Stomach smooth muscle (tissue), 2 donors: ENCODE results near the gene DIP2B.

Source experiments
- H3K27ac ChIP-seq: one replicate; pipeline ENCODE4 v1.7.0; 2013; ENCODE audit warnings: mild to moderate bottlenecking, low read length, inconsistent platforms
- H3K27me3 ChIP-seq, 2 donors: one replicate each; pipeline ENCODE4 v1.7.0; 2013; ENCODE audit warnings: low read length in 2 of 2; ENCODE audit not compliant: insufficient read depth in 2 of 2, control insufficient read depth in 1 of 2
- H3K36me3 ChIP-seq, 2 donors: one replicate each; pipeline ENCODE4 v1.7.0; 2013; ENCODE audit warnings: low read length in 2 of 2; ENCODE audit not compliant: control insufficient read depth in 2 of 2, insufficient read depth in 2 of 2
- H3K4me1 ChIP-seq: one replicate; pipeline ENCODE4 v1.7.0; 2013; ENCODE audit warnings: low read length; ENCODE audit not compliant: control insufficient read depth, insufficient read depth
- H3K4me3 ChIP-seq, 2 donors: one replicate each; pipeline ENCODE4 v1.7.0; 2013; ENCODE audit warnings: low read length in 2 of 2
- H3K9ac ChIP-seq, 2 donors: one replicate each; pipeline ENCODE4 v1.7.0; 2013; ENCODE audit warnings: low read length in 2 of 2, mild to moderate bottlenecking in 1 of 2
- H3K9me3 ChIP-seq, 2 donors: one replicate each; pipeline ENCODE4 v1.7.0; 2013; ENCODE audit warnings: low read length in 2 of 2; ENCODE audit not compliant: control insufficient read depth in 2 of 2
- donor health status: healthy.
- donor health status: Pancreatic carcinoma.

DIP2B gene

GRCh38 chr12:50708631-50709030, 203.8 kb downstream of the DIP2B start:
- no peak overlapping the region for H3K9ac ChIP-seq
- H3K27me3 ChIP-seq, result no peaks in the 10 kb centered on the region
- H3K36me3 ChIP-seq, result peaks cover 27 to 43% of the 10 kb centered on the region in 2 donors
- no peak overlapping the region for H3K27ac ChIP-seq
- H3K9me3 ChIP-seq, result no peaks in the 10 kb centered on the region
- H3K4me1 ChIP-seq, result no peaks in the 10 kb centered on the region
- no peak overlapping the region for H3K4me3 ChIP-seq

- no peaks in the 10 kb centered on the region for H3K9me3 ChIP-seq
- no peaks in the 10 kb centered on the region for H3K4me1 ChIP-seq
- no peaks in the 10 kb centered on the region for H3K27me3 ChIP-seq
- no peak overlapping the region for H3K4me3 ChIP-seq
- H3K9ac ChIP-seq, result no peak overlapping the region
- H3K36me3 ChIP-seq, result peaks cover 14 to 38% of the 10 kb centered on the region in 2 donors
- no peak overlapping the region for H3K27ac ChIP-seq
These were observed 206.3 kb downstream of the DIP2B start for GRCh38 chr12:50711121-50711520.

DNA sequence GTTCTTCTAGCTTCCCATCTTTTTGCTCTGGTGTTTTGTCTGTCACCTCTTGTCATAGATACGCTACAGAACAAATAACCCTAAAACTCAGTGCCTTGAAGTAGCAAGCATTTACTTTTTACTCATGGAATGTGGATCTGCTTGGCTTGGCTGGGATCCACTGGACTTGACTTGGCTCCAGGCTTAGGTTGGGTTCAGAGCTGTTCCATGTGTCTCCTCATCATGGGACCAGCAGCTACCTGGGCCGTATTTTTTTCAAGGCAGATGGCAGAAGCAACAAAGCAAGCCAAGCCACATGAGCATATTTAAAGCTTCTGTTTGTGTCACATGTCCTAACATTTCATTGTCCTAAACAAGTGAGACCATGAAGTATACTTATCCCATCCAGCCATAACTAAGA, 210.4 kb downstream of the DIP2B start:
- Histone ChIP-seq H3K4me3 (no peak overlapping the region), H3K4me1 (no peaks in the 10 kb centered on the region), H3K27me3 (no peaks in the 10 kb centered on the region), H3K9ac (no peak overlapping the region), H3K9me3 (no peaks in the 10 kb centered on the region), H3K36me3 (peaks cover 12 to 29% of the 10 kb centered on the region in 2 donors), H3K27ac (no peak overlapping the region)

- Histone ChIP-seq H3K4me1 (no peaks in the 10 kb centered on the region), H3K4me3 (no peak overlapping the region), H3K27me3 (no peaks in the 10 kb centered on the region), H3K9me3 (no peaks in the 10 kb centered on the region), H3K9ac (no peak overlapping the region), H3K27ac (no peak overlapping the region), H3K36me3 (peaks cover 31 to 40% of the 10 kb centered on the region in 2 donors)
These were observed 214.0 kb downstream of the DIP2B start for GRCh38 chr12:50718760-50719159.

- Histone ChIP-seq H3K27ac (no peak overlapping the region), H3K36me3 (peaks cover 43 to 47% of the 10 kb centered on the region in 2 donors), H3K4me1 (no peaks in the 10 kb centered on the region), H3K4me3 (no peak overlapping the region), H3K9ac (no peak overlapping the region), H3K9me3 (no peaks in the 10 kb centered on the region), H3K27me3 (no peaks in the 10 kb centered on the region)
These were observed 215.3 kb downstream of the DIP2B start for GRCh38 chr12:50720085-50720484.

DNA sequence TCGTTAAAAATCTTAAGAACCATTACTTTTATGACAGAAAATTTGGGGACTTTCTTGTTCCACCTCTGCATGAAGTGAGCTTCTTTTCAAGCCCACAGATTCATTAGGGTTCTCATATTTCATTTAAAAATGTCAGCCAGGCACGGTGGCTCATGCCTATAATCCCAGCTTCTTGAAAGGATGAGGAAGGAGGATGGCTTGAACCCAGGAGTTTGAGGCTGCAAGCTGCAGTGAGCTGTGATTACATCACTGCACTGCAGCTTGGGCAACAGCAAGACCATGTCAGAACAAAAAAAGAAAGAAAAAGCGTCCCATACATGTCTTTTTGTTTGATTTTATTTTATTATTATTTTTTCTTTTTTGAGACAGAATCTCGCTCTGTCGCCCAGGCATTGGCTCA, 215.7 kb downstream of the DIP2B start:
- no peak overlapping the region for H3K9ac ChIP-seq
- no peaks in the 10 kb centered on the region for H3K4me1 ChIP-seq
- no peak overlapping the region for H3K4me3 ChIP-seq
- no peaks in the 10 kb centered on the region for H3K27me3 ChIP-seq
- no peaks in the 10 kb centered on the region for H3K9me3 ChIP-seq
- H3K36me3 ChIP-seq, result peaks cover 43 to 47% of the 10 kb centered on the region in 2 donors
- H3K27ac ChIP-seq, result no peak overlapping the region

- no peak overlapping the region for H3K4me3 ChIP-seq
- peaks cover 36 to 52% of the 10 kb centered on the region in 2 donors for H3K36me3 ChIP-seq
- no peak overlapping the region for H3K9ac ChIP-seq
- H3K9me3 ChIP-seq, result no peaks in the 10 kb centered on the region
- no peak overlapping the region for H3K27ac ChIP-seq
- no peaks in the 10 kb centered on the region for H3K4me1 ChIP-seq
- H3K27me3 ChIP-seq, result no peaks in the 10 kb centered on the region
These were observed 219.1 kb downstream of the DIP2B start for GRCh38 chr12:50723865-50724264.

DNA sequence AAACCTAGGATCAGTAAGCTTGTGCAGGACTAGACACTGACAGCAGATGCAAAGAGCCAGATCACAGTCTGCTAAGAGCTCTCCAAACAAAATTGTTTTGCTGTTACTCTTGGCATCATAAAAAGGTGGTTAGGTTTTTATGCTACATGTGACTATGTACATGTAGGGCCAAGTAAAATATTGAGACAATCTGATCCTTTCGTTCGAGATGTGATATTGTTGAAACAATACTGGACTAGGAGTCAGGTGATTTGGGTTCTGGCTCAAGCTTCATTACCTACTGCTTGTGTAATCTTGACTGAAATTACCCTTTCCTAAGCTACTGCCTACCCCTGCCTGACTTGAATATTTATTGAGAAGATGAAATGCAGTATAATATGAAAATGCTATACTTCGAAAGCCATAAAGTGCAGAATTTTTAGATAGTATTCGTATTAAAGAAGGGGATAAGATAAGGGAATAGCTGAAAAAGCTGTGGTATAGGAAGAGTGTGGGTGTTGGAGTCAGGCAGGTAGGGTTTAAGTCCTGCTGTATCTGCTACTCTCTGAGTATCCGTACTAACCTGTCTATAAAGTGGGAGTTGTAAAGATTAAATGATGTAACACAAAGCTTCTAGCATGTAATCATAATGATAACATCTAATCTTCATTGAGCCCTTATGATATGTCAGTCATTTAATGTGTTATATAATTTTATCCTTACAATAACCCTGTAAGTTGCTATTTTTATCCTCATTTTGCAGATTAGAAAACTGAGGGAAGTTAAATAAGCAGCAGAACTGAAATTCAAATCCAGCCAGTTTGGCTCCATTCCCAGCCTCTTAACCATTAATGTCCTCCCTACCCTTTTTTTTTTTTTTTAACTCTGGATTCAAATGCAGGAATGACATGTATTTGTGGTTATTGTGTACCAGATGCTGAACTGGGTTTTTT, 220.5 kb downstream of the DIP2B start:
- no peak overlapping the region for H3K27ac ChIP-seq
- H3K9me3 ChIP-seq, result no peaks in the 10 kb centered on the region
- peaks cover 31 to 52% of the 10 kb centered on the region in 2 donors for H3K36me3 ChIP-seq
- H3K4me1 ChIP-seq, result no peaks in the 10 kb centered on the region
- no peaks in the 10 kb centered on the region for H3K27me3 ChIP-seq
- no peak overlapping the region for H3K9ac ChIP-seq
- no peak overlapping the region for H3K4me3 ChIP-seq

DNA sequence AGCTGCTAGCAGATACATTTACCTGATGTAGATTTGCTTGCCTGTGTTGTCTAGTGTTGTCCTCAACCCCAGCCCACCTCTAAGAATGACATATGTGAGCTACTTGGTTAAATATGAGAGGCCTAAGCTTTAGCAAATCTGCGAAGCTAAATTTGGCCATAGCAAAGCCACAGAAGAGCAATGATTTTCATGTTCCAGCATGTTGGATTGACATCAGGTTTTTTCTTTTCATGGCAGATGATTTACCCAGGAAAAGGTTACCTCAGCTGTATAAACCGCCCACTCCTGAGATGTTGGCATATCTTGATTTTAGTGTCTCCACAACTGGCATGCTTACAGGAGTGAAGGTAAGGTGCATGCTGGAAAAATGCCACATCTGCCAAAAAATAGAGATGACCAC, 222.7 kb downstream of the DIP2B start:
- Histone ChIP-seq H3K9ac (no peak overlapping the region), H3K36me3 (peaks cover 28 to 52% of the 10 kb centered on the region in 2 donors)

GRCh38 chr12:50728417-50728816, 223.6 kb downstream of the DIP2B start:
- no peaks in the 10 kb centered on the region for H3K9me3 ChIP-seq
- peaks cover 26 to 51% of the 10 kb centered on the region in 2 donors for H3K36me3 ChIP-seq
- H3K4me1 ChIP-seq, result no peaks in the 10 kb centered on the region
- H3K27ac ChIP-seq, result no peak overlapping the region
- H3K27me3 ChIP-seq, result no peaks in the 10 kb centered on the region
- H3K4me3 ChIP-seq, result no peak overlapping the region
- no peak overlapping the region for H3K9ac ChIP-seq

More for the DNA sequence above, 222.7 kb downstream of the DIP2B start:
- no peak overlapping the region for H3K4me3 ChIP-seq
- no peaks in the 10 kb centered on the region for H3K4me1 ChIP-seq
- no peaks in the 10 kb centered on the region for H3K27me3 ChIP-seq
- H3K9me3 ChIP-seq, result no peaks in the 10 kb centered on the region
- H3K27ac ChIP-seq, result no peak overlapping the region

DNA sequence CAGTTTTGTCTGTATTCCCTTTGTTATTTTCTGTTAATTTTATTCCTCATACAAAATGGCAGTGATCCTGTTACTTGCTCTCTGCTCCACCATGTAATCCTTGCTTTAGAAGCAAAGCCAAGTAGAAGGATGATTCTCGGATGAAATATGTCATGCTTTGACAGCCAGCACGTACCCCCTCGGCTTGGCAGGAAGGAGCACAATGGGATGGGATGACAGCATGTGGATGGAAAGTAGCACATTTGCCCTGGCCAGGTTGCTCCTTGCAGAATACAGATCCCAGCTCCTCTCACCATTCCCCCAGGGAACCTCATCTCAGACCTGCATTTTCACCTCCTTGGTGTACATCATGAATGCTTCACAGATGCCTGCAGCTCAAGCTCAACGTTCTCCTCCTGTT, 224.1 kb downstream of the DIP2B start:
- Histone ChIP-seq H3K9me3 (no peaks in the 10 kb centered on the region), H3K4me1 (no peaks in the 10 kb centered on the region), H3K4me3 (no peak overlapping the region), H3K36me3 (peaks cover 28 to 54% of the 10 kb centered on the region in 2 donors), H3K27ac (no peak overlapping the region), H3K27me3 (no peaks in the 10 kb centered on the region), H3K9ac (no peak overlapping the region)
